GM13977 (cell line): Measurements from ENCODE around the gene HMGXB4.

Experiments
- DNase-seq: peaks from one replicate; pipeline ENCODE4 v3.0.0; 2012; ENCODE audit warnings: low spot score
- CTCF ChIP-seq: IDR thresholded peaks from 2 replicates; pipeline ENCODE4 v1.5.1; 2012; ENCODE audit warnings: mild to moderate bottlenecking, control low read depth; ENCODE audit not compliant: insufficient read depth; ENCODE audit errors: extremely low read depth, missing control alignments
- in situ Hi-C: fragments of 300-500 bp; cut with MboI; formaldehyde crosslinking; loops from one replicate; pipeline ENCODE4 v1.12.0; 2022; ENCODE audit warnings: low sequenced_read_pairs, low pct_unique_long_range_greater_than_20kb, mixed read lengths, inconsistent platforms; ENCODE audit not compliant: unreplicated experiment

HMGXB4 gene

GRCh38 chr22:35306350-35306967, 49.2 kb downstream of the HMGXB4 start:
- no peak for DNase-seq
- TF ChIP-seq CTCF: no peak
- in situ Hi-C loops: no loop called here

GRCh38 chr22:35307372-35307771, 50.1 kb downstream of the HMGXB4 start:
- in situ Hi-C loops: no loop called here

GRCh38 chr22:35307892-35308291, 50.6 kb downstream of the HMGXB4 start:
- no peak for DNase-seq
- in situ Hi-C loops: no loop called here
- TF ChIP-seq CTCF: no peak

More at GRCh38 chr22:35307372-35307771, 50.1 kb downstream of the HMGXB4 start:
- DNase-seq: no peak
- TF ChIP-seq CTCF: no peak

DNA sequence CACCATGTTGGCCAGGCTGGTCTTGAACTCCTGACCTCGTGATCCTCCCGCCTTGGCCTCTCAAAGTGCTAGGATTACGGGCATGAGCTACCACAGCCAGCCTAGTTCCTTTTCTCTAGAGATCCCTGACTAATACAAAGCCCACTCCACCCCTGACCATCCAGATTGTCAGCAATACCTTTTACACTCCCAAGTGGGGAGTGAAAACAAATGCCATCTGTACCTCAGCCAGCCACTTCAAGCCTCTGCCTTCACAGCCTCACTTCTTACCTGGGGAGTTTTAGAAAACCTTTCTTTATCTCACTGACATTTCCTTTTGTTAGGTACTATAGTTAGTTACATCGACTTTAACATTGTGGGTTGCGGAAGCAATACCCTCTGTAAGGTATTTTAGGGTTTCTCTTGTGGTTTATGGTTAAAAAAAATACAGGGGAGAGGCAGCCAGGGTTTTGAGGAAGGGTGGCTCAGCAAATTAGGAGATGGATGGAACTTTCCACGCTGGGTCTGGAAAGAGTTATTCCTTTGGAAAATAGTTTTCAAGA, 51.3 kb downstream of the HMGXB4 start:
- in situ Hi-C loops: no loop called here
- peak; percentile 38 for DNase-seq
- TF ChIP-seq CTCF: no peak

DNA sequence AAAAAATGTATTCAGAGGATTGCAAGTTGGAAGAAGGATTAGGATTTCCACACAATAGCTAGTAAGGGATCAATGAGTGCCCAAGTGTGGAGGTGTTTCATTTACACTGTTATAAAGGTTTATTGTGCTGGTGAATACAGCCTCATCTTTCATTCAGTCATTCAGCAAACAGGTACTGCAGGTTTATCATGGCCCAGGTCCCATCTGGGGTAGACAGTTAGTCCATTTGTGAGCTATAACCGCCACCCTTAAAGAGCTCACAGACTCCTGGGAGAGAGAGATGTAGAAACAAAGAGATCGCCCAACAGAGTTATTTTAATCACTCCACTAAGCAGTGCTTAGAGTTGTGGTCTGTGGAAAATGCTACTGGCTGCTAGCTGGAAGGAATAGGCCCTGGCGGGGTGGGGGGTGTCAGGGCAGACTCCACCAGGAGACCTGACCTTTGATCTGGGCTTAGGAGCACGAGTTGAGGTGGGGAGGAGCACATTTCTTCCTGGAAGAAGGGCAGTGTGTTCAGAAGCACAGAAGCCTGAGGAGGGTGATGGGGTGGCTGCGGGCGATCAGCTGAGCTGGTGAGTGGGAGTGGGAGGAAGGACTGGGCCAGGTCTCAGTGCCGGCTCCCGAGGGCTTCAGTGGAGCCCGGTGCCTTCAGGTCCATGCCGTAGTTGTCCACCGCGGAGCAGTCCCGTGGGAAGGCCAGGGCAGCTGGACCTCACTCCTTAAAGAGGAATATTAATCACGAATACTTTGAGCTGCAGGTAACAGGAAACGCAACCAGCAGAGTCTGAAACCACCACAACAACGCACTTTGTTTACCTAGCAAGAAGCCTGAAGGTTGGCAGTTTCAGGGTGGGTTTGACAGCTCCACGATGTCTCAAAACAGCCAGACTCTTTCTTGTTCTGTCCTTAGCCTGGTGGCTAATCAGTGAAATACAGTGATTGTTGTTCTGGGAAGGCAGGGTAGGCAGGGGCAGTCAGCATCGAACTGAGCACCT, 53.6 kb downstream of the HMGXB4 start:
- TF ChIP-seq CTCF: no peak
- no peak for DNase-seq
- in situ Hi-C loops: no loop called here

- TF ChIP-seq CTCF: no peak
- in situ Hi-C loops: no loop called here
- DNase-seq: no peak
Measured at GRCh38 chr22:35311551-35311999, 54.3 kb downstream of the HMGXB4 start.
